Non-pigmented ciliary epithelial cell (primary cell): ENCODE results near the gene NPB.

ENCODE experiments used
- DNase-seq: peaks from one replicate; pipeline ENCODE4 v3.0.0-alpha.2; 2010; ENCODE audit warnings: low read depth

The NPB gene

DNA sequence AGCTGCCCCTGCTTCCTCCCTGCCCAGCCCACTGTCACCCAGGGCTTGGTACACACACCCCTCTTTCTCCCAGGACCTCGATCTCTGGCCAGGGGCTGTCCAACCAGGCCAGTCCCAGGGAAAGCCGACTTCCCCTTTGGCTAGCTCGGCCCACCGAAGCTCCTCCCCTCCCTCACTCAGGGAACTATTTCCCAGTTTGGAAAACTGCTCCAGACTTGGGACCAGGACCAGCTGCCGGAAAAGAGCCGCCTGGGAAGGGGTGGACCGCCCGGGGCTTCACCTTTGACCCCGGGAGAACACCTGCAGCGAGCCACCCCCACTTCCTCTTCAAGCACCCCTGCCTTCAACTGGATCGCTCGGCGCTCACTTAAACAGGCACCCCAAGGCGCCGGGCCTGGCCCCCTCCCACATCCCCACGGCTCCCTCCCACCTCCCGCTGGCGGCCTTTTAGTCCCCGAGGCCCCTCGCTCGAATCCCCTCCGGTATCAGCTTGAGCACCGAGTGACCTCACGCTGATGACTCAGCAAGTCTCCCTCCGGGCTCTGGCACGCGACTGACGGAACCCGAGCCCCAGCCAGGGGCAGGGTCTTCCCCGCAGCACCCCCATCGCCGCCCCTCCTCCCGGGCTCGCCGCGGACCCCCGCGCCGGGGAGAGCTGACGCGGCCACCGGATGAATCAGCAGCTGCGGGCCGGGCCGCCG is 24.6 kb downstream of the NPB start:
- no peak for DNase-seq

DNA sequence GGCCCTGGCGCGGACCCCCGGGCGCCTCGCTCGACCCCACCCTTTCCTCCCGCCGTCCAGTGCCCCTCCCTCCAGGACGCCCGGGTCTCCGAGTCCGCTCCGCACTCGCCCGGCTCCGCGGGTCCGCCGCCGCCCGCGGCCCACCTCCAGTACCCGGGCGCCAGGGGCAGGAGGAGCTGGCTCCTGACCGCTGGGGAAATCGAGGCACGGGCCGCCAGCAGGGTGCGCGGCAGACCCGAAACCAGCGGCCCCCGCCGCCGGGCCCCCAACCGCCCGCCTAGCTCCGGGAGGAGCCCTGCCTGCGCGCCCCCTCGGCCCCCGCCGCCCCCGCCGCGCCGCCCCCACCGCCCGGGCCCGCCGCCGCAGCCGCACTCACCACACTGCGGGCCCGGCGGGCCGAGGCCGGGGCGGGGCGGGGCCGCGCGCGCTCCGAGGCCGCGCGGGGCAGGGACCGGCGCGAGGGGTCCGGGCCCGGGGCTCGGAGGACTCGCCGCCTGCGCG is 25.2 kb downstream of the NPB start:
- no peak for DNase-seq

DNA sequence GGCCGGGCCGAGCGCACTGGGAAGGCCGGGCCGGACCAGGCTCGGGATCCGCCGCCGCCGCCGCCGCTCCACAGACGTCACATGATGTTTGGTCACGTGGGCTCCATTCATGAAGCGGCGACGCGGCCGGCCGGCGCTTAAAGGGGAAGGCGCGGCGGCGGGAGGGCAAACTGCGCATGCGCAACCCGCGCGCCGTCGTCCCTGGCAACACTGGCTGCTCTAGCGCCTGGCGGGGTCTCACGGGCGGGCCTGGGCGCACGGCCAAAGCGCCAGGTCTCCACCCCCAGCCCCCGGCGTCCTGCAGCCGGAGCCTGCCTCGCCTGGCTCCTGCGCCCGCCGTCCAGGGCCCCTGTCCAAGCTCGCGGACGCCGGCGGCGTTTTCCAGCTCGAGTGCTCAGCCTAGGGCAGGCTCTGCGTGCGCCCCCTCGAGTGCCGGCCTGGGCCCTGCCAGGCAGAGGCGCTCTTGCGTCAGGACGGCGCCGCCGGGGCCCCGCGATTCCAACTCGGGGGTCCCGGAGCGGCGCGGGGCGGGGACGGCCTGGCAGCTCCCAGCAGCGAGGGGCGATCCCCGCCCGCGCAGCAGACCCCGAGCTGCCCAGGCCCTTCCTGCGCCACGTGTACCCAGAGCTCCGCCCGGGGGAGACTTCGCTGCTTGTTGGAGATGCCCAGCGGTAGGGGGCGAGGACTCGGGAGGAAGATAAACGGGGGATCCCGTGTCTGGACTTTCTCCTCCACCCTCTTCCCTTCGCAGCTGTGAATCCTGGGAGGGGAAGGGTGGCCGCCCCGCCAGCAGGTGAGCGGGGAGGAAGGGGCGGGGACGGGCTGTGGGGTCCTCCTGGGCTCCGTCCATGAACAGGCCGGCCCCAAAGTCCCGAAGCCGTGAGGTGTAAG is 25.9 kb downstream of the NPB start, which contains the start of gene MAFG:
Gene MAFG, minus strand, starts transcription at position 83 of the 891 bp plus-strand sequence. CDS start 4,550 bp downstream, outside the sequence.
- no peak for DNase-seq

DNA sequence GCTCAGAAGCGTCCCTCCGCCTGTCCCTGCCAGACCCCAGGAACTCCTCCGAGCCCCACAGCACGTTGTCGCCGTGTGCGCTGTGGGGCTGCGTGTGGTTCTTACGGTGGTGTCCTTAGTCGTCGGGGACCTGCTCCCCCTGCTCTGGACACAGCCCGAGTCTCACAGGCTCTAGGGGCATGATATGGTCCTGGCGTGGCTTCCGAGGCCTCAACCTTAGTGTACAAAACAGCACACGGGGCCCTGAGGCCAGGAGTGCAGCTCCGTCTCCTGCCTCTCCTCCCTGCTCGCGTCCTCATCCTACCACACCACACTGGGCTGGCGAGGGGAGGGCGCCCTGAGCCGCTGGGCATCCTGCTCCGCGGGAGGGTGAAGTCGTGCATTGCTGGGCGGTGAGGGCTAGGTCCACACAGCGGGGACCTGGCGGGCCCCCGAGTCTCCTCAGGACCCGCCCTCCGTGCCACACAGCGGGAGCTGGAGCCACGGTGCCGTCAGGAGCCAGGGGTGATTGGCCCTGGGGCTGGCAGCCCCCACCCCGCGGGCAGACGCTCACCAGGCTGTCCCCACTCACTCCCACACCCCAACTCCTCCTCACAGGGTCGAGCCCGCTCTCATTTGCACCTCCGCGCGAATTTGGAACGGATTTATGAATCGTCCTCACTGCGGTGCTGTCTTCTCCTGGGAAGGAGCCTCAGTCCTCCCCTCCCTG is 26.7 kb downstream of the NPB start:
- no peak for DNase-seq

DNA sequence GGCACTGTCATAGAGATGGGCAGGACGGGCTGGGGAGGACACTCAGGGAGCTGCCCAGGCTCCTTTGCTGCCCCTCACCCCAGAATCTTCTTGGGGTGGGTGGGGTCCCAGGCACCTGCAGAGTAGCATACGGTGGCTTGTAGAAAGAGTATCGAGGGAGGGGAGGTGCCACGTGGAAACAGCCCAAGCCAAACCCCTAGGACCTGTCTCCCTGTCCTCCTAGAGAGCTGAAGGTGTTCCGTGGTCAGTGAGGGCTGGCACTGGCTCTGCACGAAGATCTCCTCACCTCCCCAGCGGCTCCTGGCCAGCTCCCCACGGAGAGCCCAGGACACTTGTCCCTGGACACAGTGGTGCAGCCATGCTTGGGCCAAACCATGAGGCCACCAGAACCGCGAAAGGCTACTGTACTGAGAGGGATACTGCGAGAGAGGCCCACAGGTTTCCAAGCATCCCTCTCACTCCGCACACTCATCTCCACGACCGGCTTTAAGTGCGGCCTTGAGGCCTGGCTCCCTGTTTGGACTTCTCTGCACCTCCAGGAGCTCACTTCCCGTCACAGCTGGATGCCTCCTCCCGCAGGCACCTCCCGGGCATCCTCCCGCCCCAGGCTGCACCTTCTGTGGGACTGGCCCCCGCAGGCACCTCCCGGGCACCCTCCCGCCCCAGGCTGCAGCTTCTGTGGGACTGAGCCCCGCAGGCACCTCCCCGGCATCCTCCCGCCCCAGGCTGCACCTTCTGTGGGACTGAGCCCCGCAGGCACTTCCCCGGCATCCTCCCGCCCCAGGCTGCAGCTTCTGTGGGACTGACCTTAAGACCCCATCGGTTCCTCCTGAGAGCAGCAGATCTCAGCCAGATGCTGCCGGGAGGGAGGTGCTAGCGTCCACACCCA is 27.5 kb downstream of the NPB start:
- DNase-seq, result no peak

DNA sequence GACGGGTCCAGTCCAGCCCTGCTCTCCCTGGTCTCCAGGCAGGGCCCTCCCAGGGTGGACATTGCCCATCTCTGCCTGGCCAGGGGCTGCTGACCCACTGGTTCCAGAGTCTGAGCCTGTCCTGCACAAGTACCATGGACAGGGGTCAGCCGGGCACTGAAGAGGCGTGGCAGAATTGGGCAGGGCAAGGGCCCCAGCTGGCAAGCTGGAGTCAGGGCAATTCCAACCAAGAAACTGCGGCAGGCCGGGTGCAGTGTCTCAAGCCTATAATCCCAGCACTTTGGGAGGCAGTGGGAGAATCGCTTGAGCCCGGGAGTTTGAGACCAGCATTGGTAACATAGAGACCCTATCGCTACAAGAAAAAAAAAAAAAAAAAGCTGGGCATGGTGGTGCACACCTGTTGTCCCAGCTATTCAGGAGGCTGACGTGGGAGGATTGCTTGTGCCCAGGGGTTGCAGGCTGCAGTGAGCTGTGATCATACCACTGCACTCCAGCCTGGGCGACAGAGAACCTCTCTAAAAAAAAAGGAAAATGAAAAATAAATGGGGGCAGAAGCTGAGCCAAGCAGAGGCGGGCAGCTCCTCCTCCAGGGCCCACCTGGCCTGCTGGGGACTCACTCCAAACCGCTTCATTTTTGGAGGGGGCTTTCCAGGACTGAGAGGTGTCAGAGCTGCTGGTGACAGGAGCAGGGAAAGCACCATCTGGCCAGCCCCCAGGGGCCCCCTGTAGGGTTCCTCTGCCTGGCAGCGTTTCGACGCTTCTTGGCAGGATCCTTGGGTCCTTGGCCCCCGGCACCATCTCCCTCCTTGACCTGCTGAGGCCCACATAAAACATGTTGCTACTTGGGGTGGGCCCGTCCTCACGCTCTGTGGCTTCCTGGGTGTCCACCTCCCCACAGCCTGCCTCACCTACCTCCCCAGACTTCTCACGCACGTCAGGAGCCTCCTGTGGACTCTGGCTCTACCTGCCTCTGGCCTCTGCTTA is 28.4 kb downstream of the NPB start:
- DNase-seq, result no peak

DNA sequence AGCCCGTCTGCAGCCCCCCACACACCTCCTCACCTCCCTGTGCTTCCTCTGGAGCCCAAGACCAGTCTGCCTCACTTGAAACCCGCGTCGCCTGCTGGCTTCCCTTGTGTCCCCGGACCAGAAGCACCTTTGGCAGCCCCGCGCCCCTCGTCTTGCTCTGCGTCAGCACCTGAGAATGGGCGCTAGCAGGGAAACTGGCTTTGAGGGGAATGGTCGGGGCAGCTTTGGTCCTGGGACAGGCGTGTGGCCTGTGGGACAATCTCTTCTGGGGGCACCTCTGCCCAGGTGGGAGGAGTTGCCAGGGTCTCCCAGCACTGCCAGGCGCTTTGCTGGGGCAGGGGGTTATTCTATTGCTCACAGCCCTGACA is 29.1 kb downstream of the NPB start:
- DNase-seq, result no peak

DNA sequence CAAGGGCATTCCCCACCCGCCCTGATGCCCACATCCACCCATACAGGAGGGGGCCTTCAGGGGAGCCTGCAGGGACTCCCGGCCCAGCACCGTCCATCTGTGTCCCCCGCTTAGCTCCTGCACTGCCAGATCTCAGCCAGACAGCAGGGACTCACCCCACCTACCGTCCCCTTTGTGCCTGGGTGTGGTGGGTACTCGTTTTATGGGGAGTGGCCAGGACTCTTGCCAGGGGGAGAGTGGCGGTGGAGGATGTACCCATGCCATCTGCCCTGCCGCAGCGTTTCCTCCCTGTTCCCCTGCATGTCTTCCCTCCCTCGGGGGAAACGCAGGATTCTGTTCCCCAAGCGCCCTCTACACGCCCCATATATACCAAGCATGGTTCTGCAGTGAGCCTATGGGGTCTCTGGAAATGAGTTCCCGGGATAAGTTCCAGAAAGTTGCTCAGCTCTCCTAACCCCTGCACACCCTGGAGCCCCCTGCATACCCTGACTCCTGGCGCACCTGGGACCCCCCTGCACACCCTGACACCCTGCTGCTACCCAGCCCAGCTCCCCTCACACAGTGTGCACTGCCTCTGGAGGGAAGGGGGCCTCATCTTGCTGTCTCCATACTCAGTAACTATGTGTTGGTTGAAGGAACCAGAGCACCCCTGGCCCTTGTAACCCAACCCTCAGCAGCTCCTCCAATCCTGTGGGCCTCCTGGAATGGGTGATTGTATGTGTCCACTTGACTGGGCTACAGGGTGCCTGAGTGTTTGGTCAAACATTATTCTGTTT is 29.7 kb downstream of the NPB start:
- no peak for DNase-seq

DNA sequence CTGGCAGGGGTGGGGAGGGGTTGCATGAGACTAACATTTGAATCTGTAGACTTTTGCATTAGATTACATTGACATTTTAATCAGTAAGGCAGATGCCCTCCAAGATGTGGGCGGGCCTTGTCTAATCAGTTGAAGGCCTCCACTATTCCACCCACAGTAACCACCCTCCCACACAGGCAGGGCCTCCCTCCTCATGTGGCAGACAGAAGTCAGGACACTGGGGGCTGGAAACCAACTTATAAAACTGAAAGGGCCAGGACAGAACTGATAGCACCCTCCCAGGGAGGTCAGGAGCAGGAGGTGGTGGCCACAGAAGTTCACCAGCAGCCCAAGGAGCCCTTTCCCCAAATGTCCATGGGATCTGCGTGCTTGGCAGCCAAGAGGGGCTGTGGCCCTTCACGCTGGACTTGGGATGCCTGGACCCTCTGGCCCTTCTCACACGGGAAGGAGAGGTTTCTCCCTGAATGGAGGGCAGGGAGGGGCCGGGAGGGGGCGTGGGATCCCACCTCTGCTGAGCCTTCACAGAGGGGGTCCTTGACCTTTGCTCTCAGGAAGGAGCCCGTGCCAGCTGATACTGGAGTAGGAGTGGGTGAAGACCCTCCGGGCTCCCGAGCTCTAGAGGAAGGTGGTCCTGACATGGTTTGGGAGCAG is 30.4 kb downstream of the NPB start:
- no peak for DNase-seq

DNA sequence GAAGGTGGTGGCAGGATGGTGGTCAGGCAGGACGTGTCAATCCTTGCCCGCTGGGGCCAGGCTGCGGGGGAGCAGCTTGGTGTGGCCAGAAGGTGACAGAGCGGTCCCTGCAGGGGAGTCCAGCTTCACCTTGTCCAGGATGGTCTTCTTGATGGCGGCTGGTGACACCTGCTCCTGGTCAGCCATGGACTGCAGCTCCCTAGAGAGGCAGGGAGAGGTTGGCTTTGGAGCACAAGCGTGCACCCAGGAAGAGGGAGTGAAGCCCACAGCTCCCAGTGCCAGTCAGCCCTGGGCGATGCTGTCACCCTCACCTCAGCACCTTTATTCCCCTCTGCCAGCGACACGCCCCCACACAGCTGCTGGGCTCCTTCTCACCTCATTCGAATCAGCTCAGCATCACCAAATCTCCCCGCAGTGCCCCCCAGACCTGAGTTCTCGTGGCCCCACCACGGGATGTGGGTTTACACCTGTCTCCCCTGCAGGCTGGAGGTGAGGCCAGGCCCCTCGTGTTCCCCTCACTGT is 31.2 kb downstream of the NPB start:
- DNase-seq, result no peak

DNA sequence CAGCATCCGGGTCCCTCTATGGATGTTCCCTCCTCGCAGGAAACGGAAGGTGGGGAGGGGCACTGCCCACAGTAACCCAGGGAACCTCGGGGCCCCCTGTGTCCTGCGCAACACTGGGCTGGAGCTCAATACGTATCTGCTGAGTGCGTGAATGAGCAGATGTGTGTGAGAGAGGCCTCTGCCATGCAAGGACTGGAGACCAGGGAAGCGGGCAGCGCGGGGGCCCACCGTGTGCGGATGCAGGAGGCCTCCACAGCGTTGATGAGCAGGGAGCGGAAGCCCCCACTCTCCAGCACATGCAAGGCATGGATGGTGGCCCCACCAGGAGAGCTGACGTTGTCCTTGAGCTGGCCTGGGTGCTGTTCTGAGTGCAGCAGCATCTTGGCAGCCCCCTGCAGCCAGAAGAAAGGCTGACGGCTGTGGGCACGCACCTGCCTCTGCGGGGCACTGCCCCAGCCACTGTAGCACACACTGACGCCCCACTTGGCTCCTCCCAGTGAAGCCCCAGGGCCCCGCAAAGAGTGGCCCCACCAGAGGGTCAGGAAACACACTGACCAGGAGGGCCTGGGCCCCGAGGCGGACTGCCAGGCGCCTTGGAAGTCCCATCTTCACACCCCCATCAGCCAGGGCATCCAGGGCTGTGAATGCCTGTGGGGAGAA is 32.2 kb downstream of the NPB start:
- DNase-seq, result no peak

DNA sequence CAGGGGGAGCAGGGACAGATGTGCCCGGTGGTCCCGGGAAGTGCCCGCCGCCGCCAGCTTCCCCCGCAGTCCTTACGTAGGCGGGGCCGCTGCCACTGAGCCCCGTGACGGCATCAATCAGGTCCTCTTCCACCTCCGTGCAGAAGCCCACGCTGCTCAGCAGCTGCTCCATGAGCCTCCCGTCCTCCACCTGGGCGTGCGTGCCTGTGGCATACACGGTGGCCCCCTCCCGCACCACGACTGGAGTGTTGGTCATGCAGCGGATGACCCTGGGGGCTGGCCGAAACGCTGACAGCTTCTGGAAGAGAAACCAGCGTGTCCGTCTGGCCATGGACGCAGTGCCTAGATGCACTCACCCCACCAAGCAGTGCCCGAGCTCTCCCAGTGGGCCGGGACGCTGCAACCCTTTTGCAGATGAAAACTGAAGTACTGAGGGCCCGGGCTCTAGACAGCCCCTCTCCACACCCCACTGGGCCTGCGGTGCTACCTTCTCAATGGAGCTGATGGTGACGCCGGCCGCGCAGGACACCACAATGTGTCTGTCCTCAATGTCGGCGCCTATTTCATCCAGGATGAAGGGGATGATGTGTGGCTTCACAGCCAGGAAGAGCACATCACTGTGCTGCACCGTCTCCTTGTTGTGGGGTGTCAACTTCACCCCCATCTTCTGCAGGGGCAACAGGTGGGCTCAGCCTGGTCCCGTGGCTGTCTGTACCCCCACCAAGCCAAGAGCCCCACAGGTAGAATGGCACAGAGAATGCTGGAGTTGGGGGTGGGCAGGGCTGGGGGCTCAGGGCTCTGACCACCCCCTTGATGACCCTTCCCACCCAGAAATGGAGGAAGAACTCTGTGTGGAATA is 33.0 kb downstream of the NPB start:
- no peak for DNase-seq

DNA sequence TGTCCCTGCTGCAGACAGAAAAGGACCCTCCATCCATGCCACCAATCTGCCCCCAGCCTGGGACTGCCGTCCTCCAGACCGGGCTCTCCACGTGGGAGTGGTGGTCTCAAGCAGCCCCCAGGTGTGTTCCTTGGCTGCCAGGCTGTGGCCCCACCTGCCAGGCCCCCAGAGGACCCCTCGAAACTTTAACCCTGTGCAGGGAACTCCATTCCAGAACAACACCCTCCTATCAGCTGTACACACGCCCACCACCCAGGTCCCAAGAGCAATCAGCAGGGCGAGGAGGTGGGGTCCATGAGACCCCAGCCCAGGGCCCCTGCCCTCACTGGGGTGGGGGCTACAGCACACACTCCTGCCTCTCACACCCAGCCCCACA is 33.7 kb downstream of the NPB start:
- no peak for DNase-seq

DNA sequence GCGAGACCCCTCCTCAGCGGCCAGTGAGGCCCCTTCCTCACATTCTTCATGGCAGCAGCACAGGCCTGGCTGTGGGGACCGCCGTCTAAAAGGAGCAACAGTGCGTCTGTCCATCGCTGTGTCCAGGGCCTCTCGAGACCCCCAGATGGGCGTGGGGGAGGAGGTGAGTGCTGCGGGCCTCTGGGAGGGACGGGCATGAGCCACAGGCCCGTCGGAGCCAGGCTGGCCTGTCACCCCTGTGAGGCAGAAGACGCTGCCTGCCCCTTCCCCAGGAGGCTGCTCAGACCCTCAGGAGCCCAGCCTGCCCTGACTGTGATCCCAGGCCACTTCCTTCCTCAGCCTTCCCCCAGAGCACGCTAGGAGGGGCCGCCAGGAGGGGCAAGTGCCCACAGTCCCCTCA is 37.2 kb downstream of the NPB start:
- no peak for DNase-seq

DNA sequence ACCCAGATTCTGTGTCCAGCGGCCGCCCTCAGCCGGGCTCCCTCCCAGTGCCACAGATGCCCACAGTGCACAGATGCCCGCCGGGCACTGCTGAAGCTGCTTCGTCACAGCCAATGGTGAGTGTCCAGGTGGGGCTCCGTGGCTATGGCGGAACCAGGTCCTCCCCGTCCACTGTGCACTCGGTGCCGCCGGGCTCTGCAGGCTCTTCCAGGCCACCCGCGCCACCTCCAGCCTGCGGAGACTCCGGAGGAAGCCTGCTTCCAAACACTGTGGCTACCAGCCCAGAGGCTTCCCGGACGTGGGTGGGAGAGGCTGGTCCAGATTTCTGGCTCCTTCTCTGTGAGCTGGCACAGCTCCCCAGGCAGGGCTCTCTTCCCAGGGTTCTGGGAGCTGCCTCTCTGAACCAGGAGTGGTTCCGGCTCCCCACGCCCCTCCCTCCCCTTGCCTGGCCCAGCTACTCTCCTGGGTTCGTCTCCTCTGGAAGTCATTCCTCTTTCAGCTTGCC is 37.9 kb downstream of the NPB start:
- DNase-seq, result no peak

DNA sequence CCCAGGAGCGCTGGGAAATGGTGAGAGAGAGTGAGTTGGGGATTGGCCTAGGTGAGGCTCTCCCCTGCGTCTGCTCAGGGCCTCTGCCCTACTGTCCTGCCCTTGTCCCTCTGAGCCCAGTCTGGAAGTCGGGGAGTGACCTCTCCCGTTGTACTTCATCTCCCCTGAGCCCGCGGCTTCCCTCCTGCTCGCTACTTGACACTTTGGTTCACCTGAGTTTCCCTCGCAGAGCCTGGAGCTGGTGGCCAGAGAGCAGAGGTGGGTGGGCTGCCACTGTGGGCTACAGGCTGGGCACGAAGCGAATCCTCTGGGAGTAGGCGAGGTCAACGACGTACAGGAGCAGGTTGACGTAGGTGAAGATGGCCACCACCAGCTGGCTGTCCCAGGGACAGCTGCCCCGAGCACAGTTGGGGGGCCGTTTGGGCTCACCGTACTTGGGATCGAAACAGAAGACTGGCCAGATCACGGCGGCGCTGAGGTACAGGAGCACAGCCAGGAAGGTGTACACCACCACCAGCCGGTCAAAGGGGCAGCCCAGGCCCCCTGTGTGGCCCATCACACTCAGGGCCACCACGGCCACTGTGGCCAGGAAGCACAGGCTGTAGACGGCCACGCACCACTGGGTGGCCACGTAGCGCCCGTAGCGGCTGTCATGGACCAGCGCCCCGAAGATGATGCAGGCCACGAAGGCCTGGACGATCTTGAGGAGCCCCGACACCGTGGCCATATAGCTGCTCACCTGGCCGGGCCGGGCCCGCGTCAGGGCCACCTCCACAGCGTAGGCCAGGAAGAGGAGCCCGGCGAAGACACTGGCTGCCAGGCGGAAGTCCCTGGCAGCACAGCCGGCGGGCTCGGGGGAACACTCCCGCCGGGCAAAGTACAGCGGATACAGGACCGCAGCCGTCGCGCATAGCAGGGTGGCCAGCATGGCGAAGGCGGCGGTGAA is 38.8 kb downstream of the NPB start:
- DNase-seq, result no peak
